ENCODE results near the gene PTPRM.

DNA sequence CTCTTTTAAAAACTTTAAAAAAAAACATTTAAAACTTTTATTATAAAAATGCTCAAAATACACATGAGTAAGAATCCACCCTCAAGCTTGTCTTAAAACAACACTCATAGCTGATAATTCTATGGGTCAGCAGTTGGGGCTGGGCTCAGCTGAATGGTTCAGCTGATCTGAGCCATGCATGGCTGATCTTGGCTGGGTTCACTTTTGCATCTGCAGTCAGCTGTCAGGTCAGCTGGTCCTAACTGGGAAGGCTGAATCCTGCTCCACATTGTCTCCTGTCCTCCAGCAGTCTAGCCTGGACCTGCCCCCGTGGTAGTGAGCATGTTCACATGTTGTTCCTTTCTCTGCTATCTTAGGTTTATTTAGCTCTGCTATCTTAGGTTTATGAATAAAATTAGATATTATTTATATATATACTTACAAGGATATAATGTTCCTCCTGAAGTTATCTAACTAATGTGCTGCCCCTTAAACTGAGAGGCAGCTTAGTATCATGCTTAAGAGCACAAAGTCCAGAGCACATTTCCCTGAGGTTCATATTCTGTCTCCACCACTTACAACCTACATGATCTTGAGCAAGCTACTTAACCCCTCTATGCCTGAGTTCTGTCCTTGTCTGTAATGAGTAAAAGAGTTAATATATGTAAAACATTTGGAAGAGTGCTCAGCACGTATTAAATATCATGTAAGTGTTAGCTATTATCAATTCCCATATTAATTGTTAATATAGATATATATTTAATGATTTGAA is 309.4 kb downstream of the PTPRM start:
- TF ChIP-seq, protein P1, sequence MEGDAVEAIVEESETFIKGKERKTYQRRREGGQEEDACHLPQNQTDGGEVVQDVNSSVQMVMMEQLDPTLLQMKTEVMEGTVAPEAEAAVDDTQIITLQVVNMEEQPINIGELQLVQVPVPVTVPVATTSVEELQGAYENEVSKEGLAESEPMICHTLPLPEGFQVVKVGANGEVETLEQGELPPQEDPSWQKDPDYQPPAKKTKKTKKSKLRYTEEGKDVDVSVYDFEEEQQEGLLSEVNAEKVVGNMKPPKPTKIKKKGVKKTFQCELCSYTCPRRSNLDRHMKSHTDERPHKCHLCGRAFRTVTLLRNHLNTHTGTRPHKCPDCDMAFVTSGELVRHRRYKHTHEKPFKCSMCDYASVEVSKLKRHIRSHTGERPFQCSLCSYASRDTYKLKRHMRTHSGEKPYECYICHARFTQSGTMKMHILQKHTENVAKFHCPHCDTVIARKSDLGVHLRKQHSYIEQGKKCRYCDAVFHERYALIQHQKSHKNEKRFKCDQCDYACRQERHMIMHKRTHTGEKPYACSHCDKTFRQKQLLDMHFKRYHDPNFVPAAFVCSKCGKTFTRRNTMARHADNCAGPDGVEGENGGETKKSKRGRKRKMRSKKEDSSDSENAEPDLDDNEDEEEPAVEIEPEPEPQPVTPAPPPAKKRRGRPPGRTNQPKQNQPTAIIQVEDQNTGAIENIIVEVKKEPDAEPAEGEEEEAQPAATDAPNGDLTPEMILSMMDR (IDR thresholded peaks at IDR 0.05) = no peak
- TF ChIP-seq, protein P2, sequence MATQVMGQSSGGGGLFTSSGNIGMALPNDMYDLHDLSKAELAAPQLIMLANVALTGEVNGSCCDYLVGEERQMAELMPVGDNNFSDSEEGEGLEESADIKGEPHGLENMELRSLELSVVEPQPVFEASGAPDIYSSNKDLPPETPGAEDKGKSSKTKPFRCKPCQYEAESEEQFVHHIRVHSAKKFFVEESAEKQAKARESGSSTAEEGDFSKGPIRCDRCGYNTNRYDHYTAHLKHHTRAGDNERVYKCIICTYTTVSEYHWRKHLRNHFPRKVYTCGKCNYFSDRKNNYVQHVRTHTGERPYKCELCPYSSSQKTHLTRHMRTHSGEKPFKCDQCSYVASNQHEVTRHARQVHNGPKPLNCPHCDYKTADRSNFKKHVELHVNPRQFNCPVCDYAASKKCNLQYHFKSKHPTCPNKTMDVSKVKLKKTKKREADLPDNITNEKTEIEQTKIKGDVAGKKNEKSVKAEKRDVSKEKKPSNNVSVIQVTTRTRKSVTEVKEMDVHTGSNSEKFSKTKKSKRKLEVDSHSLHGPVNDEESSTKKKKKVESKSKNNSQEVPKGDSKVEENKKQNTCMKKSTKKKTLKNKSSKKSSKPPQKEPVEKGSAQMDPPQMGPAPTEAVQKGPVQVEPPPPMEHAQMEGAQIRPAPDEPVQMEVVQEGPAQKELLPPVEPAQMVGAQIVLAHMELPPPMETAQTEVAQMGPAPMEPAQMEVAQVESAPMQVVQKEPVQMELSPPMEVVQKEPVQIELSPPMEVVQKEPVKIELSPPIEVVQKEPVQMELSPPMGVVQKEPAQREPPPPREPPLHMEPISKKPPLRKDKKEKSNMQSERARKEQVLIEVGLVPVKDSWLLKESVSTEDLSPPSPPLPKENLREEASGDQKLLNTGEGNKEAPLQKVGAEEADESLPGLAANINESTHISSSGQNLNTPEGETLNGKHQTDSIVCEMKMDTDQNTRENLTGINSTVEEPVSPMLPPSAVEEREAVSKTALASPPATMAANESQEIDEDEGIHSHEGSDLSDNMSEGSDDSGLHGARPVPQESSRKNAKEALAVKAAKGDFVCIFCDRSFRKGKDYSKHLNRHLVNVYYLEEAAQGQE (IDR thresholded peaks at IDR 0.05; ENCODE audit: insufficient read depth in 1 of 2, low read depth in 2 of 2, low read length in 1 of 2) = no peak
- TF ChIP-seq SIN3A (IDR thresholded peaks at IDR 0.05; ENCODE audit: borderline replicate concordance, insufficient read depth, low read depth, low read length) (no peak), POLR2AphosphoS5 (IDR thresholded peaks at IDR 0.05; ENCODE audit: low read depth, low read length) (no peak), TCF7L2 (IDR thresholded peaks at IDR 0.05; ENCODE audit: low read depth, low read length) (no peak)

Data from Panc1 (cell line).